Germinal center (tissue), 1 donor: ENCODE results near the gene DENND6B.

ENCODE experiments used
- DNase-seq: peaks from one replicate; pipeline ENCODE4 v3.0.0; 2012; ENCODE audit warnings: mixed read lengths, low spot score

The DENND6B gene

GRCh38 chr22:50303848-50304527, 22.8 kb downstream of the DENND6B start:
- peak; percentile 54 for DNase-seq

GRCh38 chr22:50303515-50303847, 23.3 kb downstream of the DENND6B start:
- DNase-seq: no peak

GRCh38 chr22:50302564-50302963, 24.2 kb downstream of the DENND6B start:
- peak; percentile 19 for DNase-seq

- DNase-seq: no peak
Measured at GRCh38 chr22:50302041-50302541, 24.7 kb downstream of the DENND6B start.

- peak; percentile 54 for DNase-seq
Measured at GRCh38 chr22:50301581-50301991, 25.2 kb downstream of the DENND6B start.

GRCh38 chr22:50300620-50301257, 26.1 kb downstream of the DENND6B start:
- DNase-seq: no peak

GRCh38 chr22:50299785-50300619, 26.8 kb downstream of the DENND6B start:
- DNase-seq: peak; percentile 22

- DNase-seq: peak; percentile 53
Measured at GRCh38 chr22:50298937-50299784, 27.7 kb downstream of the DENND6B start.

- DNase-seq: no peak
Measured at GRCh38 chr22:50298266-50298637, 28.6 kb downstream of the DENND6B start.

GRCh38 chr22:50297510-50298265, 29.1 kb downstream of the DENND6B start:
- no peak for DNase-seq

- DNase-seq: no peak
Measured at GRCh38 chr22:50296658-50297490, 29.9 kb downstream of the DENND6B start.

- no peak for DNase-seq
Measured at GRCh38 chr22:50294319-50294656, 32.5 kb downstream of the DENND6B start.

- peak; percentile 66 for DNase-seq
Measured at GRCh38 chr22:50293441-50294318, 33.1 kb downstream of the DENND6B start.

- peak; percentile 76 for DNase-seq
Measured at GRCh38 chr22:50292643-50293440, 34.0 kb downstream of the DENND6B start.

GRCh38 chr22:50289942-50290630, 36.7 kb downstream of the DENND6B start:
- DNase-seq: no peak

GRCh38 chr22:50289151-50289941, 37.5 kb downstream of the DENND6B start:
- no peak for DNase-seq

GRCh38 chr22:50287731-50288130, 39.1 kb downstream of the DENND6B start:
- no peak for DNase-seq
